ENCODE measurements around the gene CRB2. TPM values are rescaled to one million over a fixed set of nuclear protein-coding genes. Genes with fewer than 3 reads are reported as not detected.

The CRB2 gene
- total RNA-seq (2022; extraction: Qiagen RNA extraction), result 0.09 to 0.20 TPM (median 0.10 TPM) in 5 replicates

GRCh38 chr9:123355761-123356431 is at the start of gene CRB2:
Gene CRB2, plus strand, starts transcription at chr9:123356197. Its CDS starts 64 bp downstream, at chr9:123356261.

Other genes starting within 250 kb of the CRB2 start
- gene STRBP, start 87.6 kb upstream of the CRB2 start, total RNA-seq (2022; extraction: Qiagen RNA extraction), result 13.6 to 18.1 TPM (median 15.4 TPM) in 5 replicates